Embryonic facial prominence (tissue), 1 donor: Measurements from ENCODE around the gene ARSA.
"Not testable (repeated sequence)": the region's sequence is repeated elsewhere in the genome, so short reads cannot be mapped to it uniquely, and the experiment has no call there.

ENCODE experiments used
- DNase-seq: peaks from one replicate; pipeline ENCODE4 v3.0.0-alpha.2; 2016; ENCODE audit errors: extremely low spot score

Gene ARSA

GRCh38 chr22:50656122-50657070 lies 28.4 kb upstream of the ARSA start:
- DNase-seq, result no peak

DNA sequence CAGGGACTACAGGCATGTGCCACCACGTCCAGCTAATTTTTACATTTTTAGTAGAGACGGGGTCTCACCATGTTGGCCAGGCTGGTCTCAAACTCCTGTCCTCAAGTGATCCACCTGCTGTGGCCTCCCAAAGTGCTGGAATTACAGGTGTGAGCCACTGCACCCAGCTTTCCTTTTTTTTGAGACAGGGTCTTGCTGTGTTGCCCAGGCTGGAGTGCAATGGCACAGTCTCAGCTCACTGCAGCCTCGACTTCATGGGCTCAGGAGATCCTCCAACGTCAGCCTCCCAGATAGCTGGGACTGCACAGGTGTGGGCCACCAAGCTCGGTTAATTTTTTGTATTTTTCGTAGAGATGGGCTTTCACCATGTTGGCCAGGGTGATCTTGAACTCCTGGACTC lies 26.7 kb upstream of the ARSA start:
- not testable (repeated sequence) for DNase-seq

DNA sequence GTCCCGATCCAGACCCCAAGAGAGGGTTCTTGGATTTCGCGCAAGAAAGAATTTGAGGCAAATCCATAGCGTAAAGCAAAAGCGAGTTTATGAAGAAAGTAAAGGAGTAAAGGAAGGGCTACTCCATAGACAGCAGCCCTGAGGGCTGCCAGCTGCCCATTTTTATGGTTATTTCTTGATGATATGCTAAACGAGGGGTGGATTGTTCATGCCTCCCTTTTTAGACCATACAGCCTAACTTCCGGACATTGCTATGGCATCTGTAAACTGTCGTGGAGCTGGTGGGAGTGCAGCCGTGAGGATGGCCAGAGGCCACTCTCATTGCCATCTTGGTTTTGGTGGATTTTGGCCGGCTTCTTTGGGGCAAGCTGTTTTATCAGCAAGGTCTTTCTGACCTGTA lies 25.3 kb upstream of the ARSA start:
- no peak for DNase-seq

DNA sequence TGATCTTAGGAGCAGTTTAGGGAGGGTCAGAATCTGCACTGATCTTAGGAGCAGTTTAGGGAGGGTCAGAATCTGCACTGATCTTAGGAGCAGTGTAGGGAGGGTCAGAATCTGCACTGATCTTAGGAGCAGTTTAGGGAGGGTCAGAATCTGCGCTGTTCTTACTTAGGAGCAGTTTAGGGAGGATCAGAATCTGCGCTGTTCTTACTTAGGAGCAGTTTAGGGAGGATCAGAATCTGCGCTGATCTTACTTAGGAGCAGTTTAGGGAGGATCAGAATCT lies 15.8 kb upstream of the ARSA start:
- DNase-seq, result not testable (repeated sequence)

GRCh38 chr22:50643021-50643820 lies 15.3 kb upstream of the ARSA start:
- DNase-seq, result not testable (repeated sequence)

- DNase-seq, result no peak
These were observed 14.0 kb upstream of the ARSA start for GRCh38 chr22:50641696-50642607.

- DNase-seq, result no peak
These were observed 13.1 kb upstream of the ARSA start for GRCh38 chr22:50640857-50641647.

DNA sequence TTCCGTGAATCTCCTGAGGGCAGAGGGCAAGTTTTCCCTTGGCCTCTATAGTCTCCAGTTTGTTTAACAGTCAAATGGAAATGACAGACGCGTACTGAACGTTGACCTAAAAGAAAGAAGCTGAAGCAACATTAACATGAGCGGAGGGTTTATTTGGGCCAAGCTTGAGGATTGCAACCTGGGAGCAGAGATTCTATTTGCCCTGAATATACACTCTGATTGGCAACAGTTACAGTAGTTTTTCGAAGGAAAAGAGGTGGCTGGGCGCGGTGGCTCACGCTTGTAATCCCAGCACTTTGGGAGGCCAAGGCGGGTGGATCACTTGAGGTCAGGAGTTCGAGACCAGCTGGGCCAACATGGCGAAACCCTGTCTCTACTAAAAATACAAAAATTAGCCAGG lies 12.3 kb upstream of the ARSA start:
- DNase-seq, result not testable (repeated sequence)

DNA sequence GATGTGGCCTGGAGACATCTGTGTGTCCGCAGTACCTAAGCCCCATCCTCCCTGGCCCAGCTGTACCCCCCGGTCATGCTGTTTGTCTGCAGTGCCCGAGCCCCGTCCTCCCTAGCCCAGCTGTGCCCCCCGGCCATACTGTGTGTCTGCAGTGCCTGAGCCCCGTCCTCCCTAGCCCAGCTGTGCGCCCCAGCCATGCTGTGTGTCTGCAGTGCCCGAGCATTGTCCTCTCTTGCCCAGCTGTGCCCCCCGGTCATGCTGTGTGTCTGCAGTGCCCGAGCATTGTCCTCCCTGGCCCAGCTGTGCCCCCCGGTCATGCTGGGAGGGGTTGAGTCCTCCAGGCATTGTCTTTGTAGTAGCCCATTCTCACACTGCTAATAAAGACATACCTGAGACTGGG lies 7.6 kb upstream of the ARSA start:
- DNase-seq, result no peak

- DNase-seq, result no peak
These were observed 5.8 kb upstream of the ARSA start for GRCh38 chr22:50633771-50634170.

- no peak for DNase-seq
These were observed 5.1 kb upstream of the ARSA start for GRCh38 chr22:50633086-50633485.

DNA sequence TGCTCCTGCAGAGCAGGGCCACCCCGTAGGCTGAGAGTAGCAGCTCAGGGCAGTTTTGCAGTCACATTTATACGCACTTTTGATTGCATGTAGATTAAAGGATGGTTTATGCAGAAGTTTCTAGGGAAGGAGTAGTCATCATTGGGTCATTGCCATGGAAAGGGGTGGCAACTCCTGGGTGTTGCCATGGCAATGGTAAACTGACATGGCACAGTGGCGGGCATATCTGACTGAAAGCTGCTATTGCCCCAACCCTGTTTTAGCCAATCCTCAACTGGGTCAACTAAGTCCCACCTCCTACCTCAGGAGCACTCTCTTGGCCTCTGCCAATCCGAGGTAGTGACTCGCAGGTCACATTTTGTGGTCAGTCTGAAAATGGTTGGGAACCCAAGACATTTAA lies 2.4 kb upstream of the ARSA start:
- no peak for DNase-seq

DNA sequence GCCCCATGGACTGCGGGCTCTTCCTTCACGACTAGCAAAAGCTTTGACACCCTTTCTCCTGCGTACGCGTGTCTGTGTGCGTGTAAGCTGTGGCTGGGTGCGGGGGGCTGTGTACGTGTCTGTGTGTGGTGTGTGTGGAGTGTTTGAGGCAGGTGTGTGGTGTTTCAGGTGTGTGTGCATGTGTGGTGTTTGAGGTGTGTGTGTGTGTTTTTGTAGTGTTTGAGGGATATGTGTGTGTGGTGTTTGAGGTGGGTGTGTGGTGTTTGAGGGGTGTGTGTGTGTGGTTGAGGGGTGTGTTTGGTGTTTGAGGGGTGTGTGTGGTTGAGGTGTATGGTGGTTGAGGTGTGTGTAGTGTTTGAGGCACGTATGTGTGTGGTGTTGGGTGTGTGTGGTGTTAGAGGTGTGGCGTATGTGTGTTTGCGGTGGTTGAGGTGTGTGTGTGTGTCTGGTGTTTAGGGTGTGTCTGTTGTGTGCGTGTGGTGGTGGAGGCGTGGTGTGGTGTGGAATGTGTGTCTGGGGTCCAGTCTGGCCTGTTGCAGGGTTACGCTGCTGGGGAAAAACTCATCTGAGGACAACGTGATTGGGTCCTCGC lies 687 bp upstream of the ARSA start:
- no peak for DNase-seq

- no peak for DNase-seq
These were observed 906 bp downstream of the ARSA start for GRCh38 chr22:50626850-50627641.

DNA sequence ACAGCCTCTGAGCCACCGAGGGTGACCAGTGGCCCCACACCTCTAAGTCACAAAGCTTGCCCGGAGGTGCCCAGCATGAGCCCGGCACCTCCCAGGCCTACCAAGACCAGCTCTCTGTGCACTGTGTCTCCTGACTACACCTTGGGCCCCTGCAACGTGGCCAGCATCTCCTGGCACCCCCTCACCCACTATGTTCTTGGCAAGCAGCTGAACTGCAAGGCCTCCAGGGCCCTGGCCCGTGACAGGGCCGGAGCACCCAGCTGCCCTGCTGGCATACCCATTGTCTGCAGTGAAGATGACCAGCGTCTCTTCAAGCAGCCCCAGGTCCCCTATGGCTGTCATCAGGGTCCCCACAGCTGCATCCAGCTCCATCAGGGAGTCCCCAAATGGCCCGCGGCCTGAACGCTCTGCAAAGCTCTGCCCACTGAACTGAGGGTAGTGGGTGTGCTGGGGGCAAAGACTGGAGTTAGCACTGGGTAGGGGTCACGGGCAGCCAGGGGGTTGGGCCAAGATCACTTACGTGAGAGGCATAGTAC lies 1.6 kb downstream of the ARSA start:
- DNase-seq, result no peak

- no peak for DNase-seq
These were observed 2.2 kb downstream of the ARSA start for GRCh38 chr22:50625568-50626313.

DNA sequence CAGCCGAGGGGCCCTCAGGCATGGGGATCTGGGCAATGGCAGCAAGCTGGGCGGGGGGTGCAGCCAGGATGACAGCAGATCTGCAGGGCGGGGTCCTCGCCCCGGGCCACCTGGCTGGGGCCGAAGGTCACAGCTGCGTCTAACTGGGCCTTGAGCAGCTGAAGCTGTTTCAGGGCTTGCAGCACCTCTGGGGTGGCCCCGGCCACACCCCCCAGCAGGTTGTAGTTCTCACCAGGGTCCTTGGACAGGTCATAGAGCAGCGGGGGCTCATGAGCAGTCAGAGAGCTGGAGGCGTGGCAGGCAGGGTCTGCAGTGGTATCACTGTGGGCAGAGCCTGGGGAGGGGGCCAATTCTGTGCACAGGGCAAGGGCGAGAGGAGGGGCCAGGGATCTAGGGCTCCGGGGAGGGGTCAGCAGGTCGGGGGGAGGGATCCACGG lies 2.8 kb downstream of the ARSA start:
- DNase-seq, result no peak

GRCh38 chr22:50624347-50625130 lies 3.4 kb downstream of the ARSA start:
- DNase-seq, result no peak
